Measurements from ENCODE around the gene PPP1R3D. TPM values are rescaled to one million over a fixed set of nuclear protein-coding genes. Genes with fewer than 3 reads are reported as not detected.
"Not testable (repeated sequence)": the region's sequence is repeated elsewhere in the genome, so short reads cannot be mapped to it uniquely, and the experiment has no call there.

PPP1R3D gene
- total RNA-seq, 1 donor from 2014 or later = 6.4 TPM

- TF ChIP-seq CTCF (conservative IDR thresholded peaks at IDR 0.05) = no peak
- DNase-seq (ENCODE audit: extremely low spot score, unreplicated experiment) = no peak
- Mint-ChIP-seq H3K9me3 (no peaks in the 10 kb centered on the region), H3K4me1 (ENCODE audit: unreplicated experiment) (no peaks in the 10 kb centered on the region), H3K27ac (peak overlapping the region; percentile 66), H3K36me3 (no peaks in the 10 kb centered on the region), H3K4me3 (no peak overlapping the region), H3K27me3 (no peaks in the 10 kb centered on the region)
These were observed 31.3 kb upstream of the PPP1R3D start for GRCh38 chr20:59971428-59971827.

- H3K9me3 Mint-ChIP-seq = no peaks in the 10 kb centered on the region
- DNase-seq (ENCODE audit: extremely low spot score, unreplicated experiment) = no peak
- no peaks in the 10 kb centered on the region for H3K27me3 Mint-ChIP-seq
- no peak overlapping the region for H3K4me3 Mint-ChIP-seq
- H3K4me1 Mint-ChIP-seq (ENCODE audit: unreplicated experiment) = peaks cover 6% of the 10 kb centered on the region
- TF ChIP-seq CTCF (conservative IDR thresholded peaks at IDR 0.05) = no peak
- no peak overlapping the region for H3K27ac Mint-ChIP-seq
- no peaks in the 10 kb centered on the region for H3K36me3 Mint-ChIP-seq
These were observed 26.3 kb upstream of the PPP1R3D start for GRCh38 chr20:59966428-59966827.

- Mint-ChIP-seq H3K27ac (peak overlapping the region; percentile 81), H3K4me3 (no peak overlapping the region), H3K36me3 (no peaks in the 10 kb centered on the region), H3K4me1 (ENCODE audit: unreplicated experiment) (peaks cover 21% of the 10 kb centered on the region), H3K27me3 (no peaks in the 10 kb centered on the region), H3K9me3 (no peaks in the 10 kb centered on the region)
- TF ChIP-seq CTCF (conservative IDR thresholded peaks at IDR 0.05) = no peak
- DNase-seq (ENCODE audit: extremely low spot score, unreplicated experiment) = no peak
These were observed 22.1 kb upstream of the PPP1R3D start for GRCh38 chr20:59962155-59962554.

- DNase-seq (ENCODE audit: extremely low spot score, unreplicated experiment) = no peak
- Mint-ChIP-seq H3K9me3 (no peaks in the 10 kb centered on the region), H3K36me3 (no peaks in the 10 kb centered on the region), H3K4me3 (peak overlapping the region; percentile 10), H3K4me1 (ENCODE audit: unreplicated experiment) (peaks cover 24% of the 10 kb centered on the region), H3K27me3 (no peaks in the 10 kb centered on the region), H3K27ac (peak overlapping the region; percentile 81)
- TF ChIP-seq CTCF (conservative IDR thresholded peaks at IDR 0.05) = no peak
These were observed 21.3 kb upstream of the PPP1R3D start for GRCh38 chr20:59961423-59961822.

- Mint-ChIP-seq H3K9me3 (no peaks in the 10 kb centered on the region), H3K4me3 (peak overlapping the region; percentile 77), H3K27ac (peak overlapping the region; percentile 52), H3K36me3 (no peaks in the 10 kb centered on the region), H3K27me3 (no peaks in the 10 kb centered on the region), H3K4me1 (ENCODE audit: unreplicated experiment) (peaks cover 28% of the 10 kb centered on the region)
- no peak for TF ChIP-seq CTCF (conservative IDR thresholded peaks at IDR 0.05)
- DNase-seq (ENCODE audit: extremely low spot score, unreplicated experiment) = no peak
These were observed 18.5 kb upstream of the PPP1R3D start for GRCh38 chr20:59958626-59959025.

- no peaks in the 10 kb centered on the region for H3K36me3 Mint-ChIP-seq
- no peaks in the 10 kb centered on the region for H3K9me3 Mint-ChIP-seq
- no peak for TF ChIP-seq CTCF (conservative IDR thresholded peaks at IDR 0.05)
- peak within 1 kb of the TSS; percentile 77 for H3K4me3 Mint-ChIP-seq
- H3K27me3 Mint-ChIP-seq = no peaks in the 10 kb centered on the region
- H3K27ac Mint-ChIP-seq = peak within 1 kb of the TSS; percentile 52
- H3K4me1 Mint-ChIP-seq (ENCODE audit: unreplicated experiment) = peaks cover 28% of the 10 kb centered on the region
- no peak for DNase-seq (ENCODE audit: extremely low spot score, unreplicated experiment)
These were observed 18.0 kb upstream of the PPP1R3D start, which contains the start of gene CDH26 for GRCh38 chr20:59958123-59958522. TSS of gene CDH26 (plus strand) at chr20:59958423. CDS start at chr20:59958727, 304 bp downstream.

GRCh38 chr20:59957568-59957967, 17.5 kb upstream of the PPP1R3D start:
- peak overlapping the region; percentile 52 for H3K27ac Mint-ChIP-seq
- not testable (repeated sequence) for H3K9me3 Mint-ChIP-seq; H3K36me3 Mint-ChIP-seq; DNase-seq (ENCODE audit: extremely low spot score, unreplicated experiment); H3K27me3 Mint-ChIP-seq
- peak overlapping the region; percentile 77 for H3K4me3 Mint-ChIP-seq
- peaks cover 28% of the 10 kb centered on the region for H3K4me1 Mint-ChIP-seq (ENCODE audit: unreplicated experiment)

All from type B pancreatic cell (in vitro differentiated cells).